Fibroblast of lung (primary cell): ENCODE data around the gene GRIN1. TPM values are rescaled to one million over a fixed set of nuclear protein-coding genes. Genes with fewer than 3 reads are reported as not detected.

ENCODE experiments used
- DNase-seq, 2 donors: peaks; one replicate each; pipeline versions ENCODE4 v3.0.0 to v3.0.0-alpha.2; 2010; ENCODE audit warnings: low read depth in 2 of 2
- H2AFZ ChIP-seq: 2 replicates; pipeline ENCODE4 v1.5.1; 2012; ENCODE audit warnings: low read length, control low read depth, inconsistent platforms
- H3K27ac ChIP-seq: 2 replicates; pipeline ENCODE4 v1.5.1; 2011; ENCODE audit warnings: low read length, control low read depth; ENCODE audit not compliant: insufficient read depth
- H3K27me3 ChIP-seq: 2 replicates; pipeline ENCODE4 v1.5.1; 2011; ENCODE audit warnings: mild to moderate bottlenecking, low read length; ENCODE audit not compliant: control insufficient read depth, insufficient read depth
- H3K36me3 ChIP-seq: 2 replicates; pipeline ENCODE4 v1.5.1; 2011; ENCODE audit warnings: low read length; ENCODE audit not compliant: control insufficient read depth, insufficient read depth
- H3K4me1 ChIP-seq: 2 replicates; pipeline ENCODE4 v1.5.1; 2011; ENCODE audit warnings: low read length; ENCODE audit not compliant: control insufficient read depth, insufficient read depth; ENCODE audit errors: extremely low read depth
- H3K4me2 ChIP-seq: 2 replicates; pipeline ENCODE4 v1.5.1; 2011; ENCODE audit warnings: low read length, control low read depth; ENCODE audit not compliant: insufficient read depth; ENCODE audit errors: extremely low read depth
- H3K4me3 ChIP-seq, 4 experiments: fragments of 200-600 bp in 1 of 4; sonication (generic) in 1 of 4; replicated peaks in 1 of 4; 2 replicates each; pipeline ENCODE4 v1.5.1; 2011 to 2016; ENCODE audit warnings: low read length in 4 of 4, low read depth in 3 of 4, mild to moderate bottlenecking in 3 of 4, control low read depth in 2 of 4, inconsistent platforms in 1 of 4, mixed read lengths in 1 of 4; ENCODE audit not compliant: insufficient read depth in 1 of 4; ENCODE audit errors: control extremely low read depth in 1 of 4
- H3K79me2 ChIP-seq: 2 replicates; pipeline ENCODE4 v1.5.1; 2012; ENCODE audit warnings: mild to moderate bottlenecking, low read length, inconsistent platforms; ENCODE audit not compliant: control insufficient read depth, insufficient read depth
- H3K9ac ChIP-seq: 2 replicates; pipeline ENCODE4 v1.5.1; 2011; ENCODE audit warnings: mild to moderate bottlenecking, low read length, control low read depth; ENCODE audit not compliant: insufficient read depth
- H3K9me3 ChIP-seq: 2 replicates; pipeline ENCODE4 v1.5.1; 2012; ENCODE audit warnings: low read depth, low read length; ENCODE audit not compliant: control insufficient read depth, insufficient read depth
- H4K20me1 ChIP-seq: 2 replicates; pipeline ENCODE4 v1.5.1; 2011; ENCODE audit warnings: low read length; ENCODE audit not compliant: control insufficient read depth, insufficient read depth; ENCODE audit errors: extremely low read depth
- CTCF ChIP-seq, 2 donors: IDR thresholded peaks in 1 of 2; conservative IDR thresholded peaks in 1 of 2; 1 replicate in 1 of 2; 2 replicates in 1 of 2; pipeline ENCODE4 v1.5.1; 2011 to 2012; ENCODE audit warnings: low read length in 2 of 2, control low read depth in 1 of 2, inconsistent platforms in 1 of 2, low read depth in 1 of 2, mild to moderate bottlenecking in 1 of 2
- EZH2 ChIP-seq: IDR thresholded peaks from 2 replicates; pipeline ENCODE4 v1.5.1; 2012; ENCODE audit warnings: low read length, control low read depth, mild to moderate bottlenecking; ENCODE audit errors: missing control alignments
- polyA plus RNA-seq, 2 donors: library from polyadenylated mRNA; depleted of rRNA in 1 of 2; stranded (reverse) in 1 of 2; unstranded in 1 of 2; fragments of >200 nt; gene quantifications; 2 replicates each; pipeline ENCODE4 v1.2.1, GENCODE V29; 2011 to 2012; ENCODE audit warnings: missing spikeins in 1 of 2
- total RNA-seq: library from RNA; depleted of rRNA; stranded (reverse); fragments of >200 nt; gene quantifications from 2 replicates; pipeline ENCODE4 v1.2.1, GENCODE V29; 2014

GRIN1 gene
- total and polyA plus RNA-seq, 2 donors (not counting 1 experiment from before 2014, with no cell fraction given) = under 0.01 to 0.08 TPM

GRCh38 chr9:137139468-137140150 is 655 bp downstream of the GRIN1 start:
- DNase-seq = no peak
- Histone ChIP-seq H3K36me3 (no peaks in the 10 kb centered on the region), H3K4me2 (no peak overlapping the region), H4K20me1 (no peaks in the 10 kb centered on the region), H2AFZ (no peak overlapping the region), H3K4me3 (no peak overlapping the region), H3K27ac (no peak overlapping the region), H3K4me1 (no peaks in the 10 kb centered on the region), H3K9me3 (no peaks in the 10 kb centered on the region), H3K79me2 (no peaks in the 10 kb centered on the region), H3K9ac (no peak overlapping the region), H3K27me3 (peaks cover 29% of the 10 kb centered on the region)
- TF ChIP-seq CTCF (conservative IDR thresholded peaks at IDR 0.05 in 1 of 2, IDR thresholded peaks at IDR 0.05 in 1 of 2; ENCODE audit: low read depth in 1 of 2, low read length in 2 of 2) (no peak), EZH2 (no peak)

- Histone ChIP-seq H3K4me3 (no peak overlapping the region), H3K9ac (no peak overlapping the region), H3K4me1 (no peaks in the 10 kb centered on the region), H3K79me2 (no peaks in the 10 kb centered on the region), H3K9me3 (no peaks in the 10 kb centered on the region), H3K4me2 (no peak overlapping the region), H3K36me3 (no peaks in the 10 kb centered on the region), H4K20me1 (no peaks in the 10 kb centered on the region), H3K27ac (no peak overlapping the region), H2AFZ (no peak overlapping the region), H3K27me3 (peaks cover 29% of the 10 kb centered on the region)
- no peak for TF ChIP-seq EZH2
- no peak for TF ChIP-seq CTCF (conservative IDR thresholded peaks at IDR 0.05 in 1 of 2, IDR thresholded peaks at IDR 0.05 in 1 of 2; ENCODE audit: low read depth in 1 of 2, low read length in 2 of 2)
- DNase-seq = no peak
Measured at GRCh38 chr9:137140151-137141012, 1.4 kb downstream of the GRIN1 start.

- no peak for TF ChIP-seq CTCF (conservative IDR thresholded peaks at IDR 0.05 in 1 of 2, IDR thresholded peaks at IDR 0.05 in 1 of 2; ENCODE audit: low read depth in 1 of 2, low read length in 2 of 2)
- TF ChIP-seq EZH2 = no peak
- H3K9ac ChIP-seq = no peak overlapping the region
- H3K27ac ChIP-seq = no peak overlapping the region
- DNase-seq = no peak
- no peaks in the 10 kb centered on the region for H3K9me3 ChIP-seq
- H3K36me3 ChIP-seq = no peaks in the 10 kb centered on the region
- H4K20me1 ChIP-seq = no peaks in the 10 kb centered on the region
- H3K4me2 ChIP-seq = no peak overlapping the region
- H3K79me2 ChIP-seq = no peaks in the 10 kb centered on the region
- peaks cover 29% of the 10 kb centered on the region for H3K27me3 ChIP-seq
- no peak overlapping the region for H3K4me3 ChIP-seq
- H2AFZ ChIP-seq = no peak overlapping the region
- H3K4me1 ChIP-seq = no peaks in the 10 kb centered on the region
Measured at GRCh38 chr9:137141050-137141810, 2.3 kb downstream of the GRIN1 start.
